Neural cell (in vitro differentiated cells): ENCODE data around the gene ANKRD10. TPM values are rescaled to one million over a fixed set of nuclear protein-coding genes. Genes with fewer than 3 reads are reported as not detected.

Experiments used
- H2AFZ ChIP-seq: fragments of 200-600, 300-800 bp; sonication (generic), shearing (Covaris generic); 2 replicates; pipeline ENCODE4 v1.6.0; 2014; ENCODE audit warnings: low read depth, mild to moderate bottlenecking, antibody characterized with exemption, low read length, moderate library complexity
- H3F3A ChIP-seq: fragments of 200-600 bp; shearing (Covaris generic); 2 replicates; pipeline ENCODE4 v1.6.1; 2016; ENCODE audit warnings: mild to moderate bottlenecking, moderate library complexity, mixed read lengths, antibody characterized with exemption, low read length; ENCODE audit not compliant: insufficient read depth, poor library complexity, severe bottlenecking
- H3K27ac ChIP-seq: fragments of 200-600, 300-800 bp; sonication (generic), shearing (Covaris generic); 2 replicates; pipeline ENCODE4 v1.5.1; 2014; ENCODE audit warnings: mild to moderate bottlenecking, low read length, moderate library complexity
- H3K27me3 ChIP-seq: fragments of 300-800, 200-600 bp; sonication (generic), shearing (Covaris generic); 2 replicates; pipeline ENCODE4 v1.6.0; 2014; ENCODE audit warnings: mild to moderate bottlenecking, low read depth, low read length, moderate library complexity; ENCODE audit not compliant: insufficient read depth
- H3K36me3 ChIP-seq: fragments of 300-800, 200-600 bp; sonication (generic), shearing (Covaris generic); 2 replicates; pipeline ENCODE4 v1.5.1; 2014; ENCODE audit warnings: mild to moderate bottlenecking, antibody characterized with exemption, low read length, moderate library complexity; ENCODE audit not compliant: insufficient read depth
- H3K4me2 ChIP-seq: fragments of 300-800, 200-600 bp; sonication (generic), shearing (Covaris generic); 2 replicates; pipeline ENCODE4 v1.6.0; 2014; ENCODE audit warnings: mild to moderate bottlenecking, low read length
- H3K4me3 ChIP-seq: fragments of 300-800, 200-600 bp; sonication (generic), shearing (Covaris generic); 2 replicates; pipeline ENCODE4 v1.5.1; 2014; ENCODE audit warnings: mild to moderate bottlenecking, low read length, moderate library complexity
- H3K79me2 ChIP-seq: fragments of 200-600 bp; shearing (Covaris generic); replicated peaks from 2 replicates; pipeline ENCODE4 v1.6.0; 2014; ENCODE audit warnings: mild to moderate bottlenecking, low read length, moderate library complexity; ENCODE audit not compliant: insufficient read depth
- H3K9ac ChIP-seq: fragments of 300-800, 200-600 bp; sonication (generic), shearing (Covaris generic); 2 replicates; pipeline ENCODE4 v1.6.1; 2016; ENCODE audit warnings: mild to moderate bottlenecking, low read length, mixed read lengths
- H3K9me2 ChIP-seq: fragments of 200-600 bp; shearing (Covaris generic); 2 replicates; pipeline ENCODE4 v1.6.1; 2016; ENCODE audit warnings: mild to moderate bottlenecking, low read length, mixed read lengths; ENCODE audit not compliant: insufficient read depth
- H3K9me3 ChIP-seq: fragments of 200-600, 300-800 bp; sonication (generic), shearing (Covaris generic); 2 replicates; pipeline ENCODE4 v1.6.1; 2016; ENCODE audit warnings: mild to moderate bottlenecking, mixed run types, low read length, moderate library complexity, mixed read lengths
- H4K20me1 ChIP-seq: fragments of 200-600 bp; shearing (Covaris generic); 2 replicates; pipeline ENCODE4 v1.6.1; 2016; ENCODE audit warnings: mild to moderate bottlenecking, mixed run types; ENCODE audit not compliant: insufficient read depth
- EP300 ChIP-seq: fragments of 450-650 bp; conservative IDR thresholded peaks from 2 replicates; pipeline ENCODE4 v1.6.1; 2014; ENCODE audit warnings: antibody characterized with exemption, mild to moderate bottlenecking, moderate library complexity; ENCODE audit not compliant: poor library complexity, severe bottlenecking
- EZH2 ChIP-seq: fragments of 200-600, 300-800 bp; shearing (Covaris generic), sonication (generic); IDR thresholded peaks from 2 replicates; pipeline ENCODE4 v1.6.1; 2014; ENCODE audit warnings: antibody characterized with exemption, low read length, borderline replicate concordance, mild to moderate bottlenecking; ENCODE audit not compliant: insufficient read depth, poor library complexity, severe bottlenecking
- MXI1 ChIP-seq: fragments of 450-650 bp; conservative IDR thresholded peaks from 2 replicates; pipeline ENCODE4 v1.6.1; 2014; ENCODE audit warnings: antibody characterized with exemption, mild to moderate bottlenecking; ENCODE audit not compliant: poor library complexity, severe bottlenecking
- RAD21 ChIP-seq: fragments of 450-650 bp; conservative IDR thresholded peaks from 2 replicates; pipeline ENCODE4 v1.6.1; 2014; ENCODE audit warnings: antibody characterized with exemption, mild to moderate bottlenecking, moderate library complexity
- SMC3 ChIP-seq: fragments of 450-650 bp; conservative IDR thresholded peaks from 2 replicates; pipeline ENCODE4 v1.6.1; 2014; ENCODE audit warnings: antibody characterized with exemption, mild to moderate bottlenecking, moderate library complexity; ENCODE audit not compliant: poor library complexity
- TAF1 ChIP-seq: IDR thresholded peaks from 2 replicates; pipeline ENCODE4 v1.6.1; 2012; ENCODE audit warnings: low read depth
- polyA plus RNA-seq: library from polyadenylated mRNA; depleted of rRNA; stranded (reverse); fragments of >200 nt; gene quantifications from 2 replicates; pipeline ENCODE4 v1.2.3, GENCODE V29; 2014
- TF ChIP-seq, protein P1 (sequence below): IDR thresholded peaks from 2 replicates; pipeline ENCODE4 v1.6.1; 2012; ENCODE audit warnings: borderline replicate concordance
- TF ChIP-seq, protein P2 (sequence below): fragments of 450-650 bp; IDR thresholded peaks from 2 replicates; pipeline ENCODE4 v1.5.1; 2014; ENCODE audit warnings: antibody characterized with exemption, mild to moderate bottlenecking, moderate library complexity; ENCODE audit not compliant: poor library complexity, severe bottlenecking

ANKRD10 gene
- polyA plus RNA-seq, 1 donor from 2014 or later: 564 TPM

DNA sequence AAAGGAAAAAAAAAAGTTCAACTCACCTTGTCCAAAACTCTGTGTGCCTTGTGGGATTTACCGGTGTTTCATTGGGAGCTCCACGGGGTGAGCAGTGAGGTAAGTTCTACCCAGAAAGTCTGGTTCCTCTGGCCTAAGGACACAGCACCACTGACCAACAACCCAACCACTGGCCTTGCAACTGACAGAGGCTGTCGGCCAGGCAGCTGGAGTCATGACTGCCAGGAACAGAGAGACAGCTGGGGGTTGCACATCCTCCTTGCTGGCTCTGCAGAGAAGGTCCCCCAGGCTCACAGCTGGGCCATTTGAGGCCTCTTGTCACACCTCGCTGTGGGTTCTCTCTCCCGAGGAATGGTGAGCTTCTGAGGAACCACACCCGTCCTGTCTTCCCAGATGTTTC is 59.5 kb downstream of the ANKRD10 start:
- H2AFZ ChIP-seq: no peak overlapping the region
- no peak overlapping the region for H3K4me3 ChIP-seq
- no peaks in the 10 kb centered on the region for H4K20me1 ChIP-seq
- H3K9me2 ChIP-seq: no peaks in the 10 kb centered on the region
- H3K27ac ChIP-seq: no peak overlapping the region
- H3K79me2 ChIP-seq: no peaks in the 10 kb centered on the region
- no peak overlapping the region for H3K9ac ChIP-seq
- H3K4me2 ChIP-seq: no peak overlapping the region
- no peaks in the 10 kb centered on the region for H3K9me3 ChIP-seq
- no peak for TF ChIP-seq RAD21
- TF ChIP-seq MXI1: no peak
- no peak for TF ChIP-seq SMC3
- TF ChIP-seq, protein P1, sequence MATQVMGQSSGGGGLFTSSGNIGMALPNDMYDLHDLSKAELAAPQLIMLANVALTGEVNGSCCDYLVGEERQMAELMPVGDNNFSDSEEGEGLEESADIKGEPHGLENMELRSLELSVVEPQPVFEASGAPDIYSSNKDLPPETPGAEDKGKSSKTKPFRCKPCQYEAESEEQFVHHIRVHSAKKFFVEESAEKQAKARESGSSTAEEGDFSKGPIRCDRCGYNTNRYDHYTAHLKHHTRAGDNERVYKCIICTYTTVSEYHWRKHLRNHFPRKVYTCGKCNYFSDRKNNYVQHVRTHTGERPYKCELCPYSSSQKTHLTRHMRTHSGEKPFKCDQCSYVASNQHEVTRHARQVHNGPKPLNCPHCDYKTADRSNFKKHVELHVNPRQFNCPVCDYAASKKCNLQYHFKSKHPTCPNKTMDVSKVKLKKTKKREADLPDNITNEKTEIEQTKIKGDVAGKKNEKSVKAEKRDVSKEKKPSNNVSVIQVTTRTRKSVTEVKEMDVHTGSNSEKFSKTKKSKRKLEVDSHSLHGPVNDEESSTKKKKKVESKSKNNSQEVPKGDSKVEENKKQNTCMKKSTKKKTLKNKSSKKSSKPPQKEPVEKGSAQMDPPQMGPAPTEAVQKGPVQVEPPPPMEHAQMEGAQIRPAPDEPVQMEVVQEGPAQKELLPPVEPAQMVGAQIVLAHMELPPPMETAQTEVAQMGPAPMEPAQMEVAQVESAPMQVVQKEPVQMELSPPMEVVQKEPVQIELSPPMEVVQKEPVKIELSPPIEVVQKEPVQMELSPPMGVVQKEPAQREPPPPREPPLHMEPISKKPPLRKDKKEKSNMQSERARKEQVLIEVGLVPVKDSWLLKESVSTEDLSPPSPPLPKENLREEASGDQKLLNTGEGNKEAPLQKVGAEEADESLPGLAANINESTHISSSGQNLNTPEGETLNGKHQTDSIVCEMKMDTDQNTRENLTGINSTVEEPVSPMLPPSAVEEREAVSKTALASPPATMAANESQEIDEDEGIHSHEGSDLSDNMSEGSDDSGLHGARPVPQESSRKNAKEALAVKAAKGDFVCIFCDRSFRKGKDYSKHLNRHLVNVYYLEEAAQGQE: no peak
- TF ChIP-seq, protein P2, sequence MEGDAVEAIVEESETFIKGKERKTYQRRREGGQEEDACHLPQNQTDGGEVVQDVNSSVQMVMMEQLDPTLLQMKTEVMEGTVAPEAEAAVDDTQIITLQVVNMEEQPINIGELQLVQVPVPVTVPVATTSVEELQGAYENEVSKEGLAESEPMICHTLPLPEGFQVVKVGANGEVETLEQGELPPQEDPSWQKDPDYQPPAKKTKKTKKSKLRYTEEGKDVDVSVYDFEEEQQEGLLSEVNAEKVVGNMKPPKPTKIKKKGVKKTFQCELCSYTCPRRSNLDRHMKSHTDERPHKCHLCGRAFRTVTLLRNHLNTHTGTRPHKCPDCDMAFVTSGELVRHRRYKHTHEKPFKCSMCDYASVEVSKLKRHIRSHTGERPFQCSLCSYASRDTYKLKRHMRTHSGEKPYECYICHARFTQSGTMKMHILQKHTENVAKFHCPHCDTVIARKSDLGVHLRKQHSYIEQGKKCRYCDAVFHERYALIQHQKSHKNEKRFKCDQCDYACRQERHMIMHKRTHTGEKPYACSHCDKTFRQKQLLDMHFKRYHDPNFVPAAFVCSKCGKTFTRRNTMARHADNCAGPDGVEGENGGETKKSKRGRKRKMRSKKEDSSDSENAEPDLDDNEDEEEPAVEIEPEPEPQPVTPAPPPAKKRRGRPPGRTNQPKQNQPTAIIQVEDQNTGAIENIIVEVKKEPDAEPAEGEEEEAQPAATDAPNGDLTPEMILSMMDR: no peak
- H3K27me3 ChIP-seq: no peaks in the 10 kb centered on the region
- no peaks in the 10 kb centered on the region for H3F3A ChIP-seq
- H3K36me3 ChIP-seq: no peaks in the 10 kb centered on the region

DNA sequence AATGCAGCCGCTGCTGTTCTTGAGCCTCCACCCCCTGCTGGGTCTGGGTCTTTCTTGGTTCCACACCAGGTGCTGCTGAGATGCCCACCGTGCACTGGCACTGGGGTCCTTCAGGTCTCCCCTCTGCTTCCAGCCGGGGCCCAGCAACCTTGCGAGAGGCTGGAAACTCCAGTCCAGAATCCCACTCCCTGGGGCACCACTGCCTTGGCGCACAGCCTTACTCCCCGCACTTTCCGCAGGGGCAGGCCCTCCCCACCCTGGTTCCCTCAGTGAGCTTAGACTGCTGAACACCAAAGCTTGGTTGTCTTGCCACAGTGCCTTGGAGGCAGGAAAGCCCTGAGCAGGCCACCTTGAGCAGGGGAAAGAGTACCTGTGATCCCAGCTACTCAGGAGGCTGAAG is 60.0 kb downstream of the ANKRD10 start:
- no peaks in the 10 kb centered on the region for H3K9me2 ChIP-seq
- no peaks in the 10 kb centered on the region for H3K36me3 ChIP-seq
- no peak for TF ChIP-seq TAF1
- no peak for TF ChIP-seq MXI1
- TF ChIP-seq RAD21: no peak
- TF ChIP-seq EP300: no peak
- no peak for TF ChIP-seq SMC3
- TF ChIP-seq, protein P1: no peak
- TF ChIP-seq EZH2: no peak
- TF ChIP-seq, protein P2: no peak
- H3K27me3 ChIP-seq: no peaks in the 10 kb centered on the region
- no peak overlapping the region for H3K27ac ChIP-seq
- no peak overlapping the region for H2AFZ ChIP-seq
- H3K4me3 ChIP-seq: no peak overlapping the region
- no peaks in the 10 kb centered on the region for H3F3A ChIP-seq
- no peak overlapping the region for H3K9ac ChIP-seq
- H4K20me1 ChIP-seq: no peaks in the 10 kb centered on the region
- H3K9me3 ChIP-seq: no peaks in the 10 kb centered on the region
- no peak overlapping the region for H3K4me2 ChIP-seq
- H3K79me2 ChIP-seq: no peaks in the 10 kb centered on the region
